Fibroblast of lung (primary cell): Measurements from ENCODE around the gene PPIL4.

ENCODE experiments used
- EZH2 ChIP-seq: IDR thresholded peaks from 2 replicates; pipeline ENCODE4 v1.5.1; 2012; ENCODE audit warnings: low read length, control low read depth, mild to moderate bottlenecking; ENCODE audit errors: missing control alignments
- TF ChIP-seq, protein P1 (sequence below), 2 donors: IDR thresholded peaks in 1 of 2; conservative IDR thresholded peaks in 1 of 2; 1 replicate in 1 of 2; 2 replicates in 1 of 2; pipeline ENCODE4 v1.5.1; 2011 to 2012; ENCODE audit warnings: low read length in 2 of 2, control low read depth in 1 of 2, inconsistent platforms in 1 of 2, low read depth in 1 of 2, mild to moderate bottlenecking in 1 of 2

DNA sequence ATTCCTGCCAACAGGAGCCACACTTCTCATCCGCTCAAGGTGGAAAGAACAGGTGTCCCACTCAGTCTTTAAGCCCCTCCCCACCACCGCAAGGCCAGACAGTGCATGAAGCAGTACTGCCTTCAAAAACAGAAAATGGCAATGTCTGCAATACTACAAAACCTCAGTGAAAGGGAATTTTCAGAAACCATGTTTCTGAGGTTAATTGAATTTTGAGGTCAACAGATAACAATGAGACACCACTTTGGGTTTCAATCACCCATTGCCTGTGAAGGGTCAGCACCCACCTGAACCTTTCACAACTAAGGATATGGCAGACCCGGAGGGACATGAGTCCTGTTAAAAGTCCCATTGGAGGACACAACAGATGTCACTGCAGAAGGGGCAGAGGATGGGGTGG lies 74.0 kb downstream of the PPIL4 start:
- no peak for TF ChIP-seq EZH2
- TF ChIP-seq, protein P1, sequence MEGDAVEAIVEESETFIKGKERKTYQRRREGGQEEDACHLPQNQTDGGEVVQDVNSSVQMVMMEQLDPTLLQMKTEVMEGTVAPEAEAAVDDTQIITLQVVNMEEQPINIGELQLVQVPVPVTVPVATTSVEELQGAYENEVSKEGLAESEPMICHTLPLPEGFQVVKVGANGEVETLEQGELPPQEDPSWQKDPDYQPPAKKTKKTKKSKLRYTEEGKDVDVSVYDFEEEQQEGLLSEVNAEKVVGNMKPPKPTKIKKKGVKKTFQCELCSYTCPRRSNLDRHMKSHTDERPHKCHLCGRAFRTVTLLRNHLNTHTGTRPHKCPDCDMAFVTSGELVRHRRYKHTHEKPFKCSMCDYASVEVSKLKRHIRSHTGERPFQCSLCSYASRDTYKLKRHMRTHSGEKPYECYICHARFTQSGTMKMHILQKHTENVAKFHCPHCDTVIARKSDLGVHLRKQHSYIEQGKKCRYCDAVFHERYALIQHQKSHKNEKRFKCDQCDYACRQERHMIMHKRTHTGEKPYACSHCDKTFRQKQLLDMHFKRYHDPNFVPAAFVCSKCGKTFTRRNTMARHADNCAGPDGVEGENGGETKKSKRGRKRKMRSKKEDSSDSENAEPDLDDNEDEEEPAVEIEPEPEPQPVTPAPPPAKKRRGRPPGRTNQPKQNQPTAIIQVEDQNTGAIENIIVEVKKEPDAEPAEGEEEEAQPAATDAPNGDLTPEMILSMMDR (conservative IDR thresholded peaks at IDR 0.05 in 1 of 2, IDR thresholded peaks at IDR 0.05 in 1 of 2; ENCODE audit: low read depth in 1 of 2, low read length in 2 of 2): no peak
